D721Med (cell line): ENCODE measurements around the gene SLC31A2.

Source experiments
- DNase-seq: peaks from one replicate; pipeline ENCODE4 v3.0.0; 2011; ENCODE audit warnings: low spot score; ENCODE audit not compliant: insufficient read length
- FAIRE-seq: peaks from 2 replicates; lab custom pipeline; 2011; peaks lifted over from hg19 to GRCh38; lab: Jason Lieb, UNC
- CTCF ChIP-seq: IDR thresholded peaks from 2 replicates; pipeline ENCODE4 v1.5.1; 2012; ENCODE audit warnings: mild to moderate bottlenecking, control low read depth; ENCODE audit not compliant: insufficient read depth; ENCODE audit errors: missing control alignments

SLC31A2 gene

GRCh38 chr9:113192455-113192854 is 41.6 kb downstream of the SLC31A2 start:
- no peak for FAIRE-seq
- TF ChIP-seq CTCF, result no peak
- DNase-seq, result no peak

GRCh38 chr9:113199683-113200329 is 49.0 kb downstream of the SLC31A2 start:
- DNase-seq (no peak), FAIRE-seq (no peak)
- no peak for TF ChIP-seq CTCF

DNA sequence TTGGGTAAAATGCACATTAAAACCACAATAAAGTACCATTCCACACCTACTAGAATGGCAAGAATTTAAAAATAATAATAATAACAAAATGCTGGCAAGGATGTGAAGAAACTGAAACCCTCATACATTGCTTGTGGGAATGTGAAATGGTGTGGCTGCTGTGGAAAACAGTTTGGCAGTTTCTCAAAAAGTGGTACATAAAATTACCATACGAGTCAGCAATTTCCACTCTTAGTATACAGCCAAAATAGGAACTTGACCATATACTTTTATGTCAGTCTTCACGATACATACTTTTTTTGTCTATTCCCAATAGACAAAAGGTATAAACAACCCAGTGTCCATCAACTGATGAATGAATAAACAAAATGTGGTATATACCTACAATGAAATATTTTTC is 54.6 kb downstream of the SLC31A2 start:
- TF ChIP-seq CTCF, result no peak
- DNase-seq (no peak), FAIRE-seq (no peak)

- FAIRE-seq, result no peak
- no peak for DNase-seq
- no peak for TF ChIP-seq CTCF
Measured at GRCh38 chr9:113205861-113206260, 55.1 kb downstream of the SLC31A2 start.

- no peak for TF ChIP-seq CTCF
- FAIRE-seq, result no peak
- no peak for DNase-seq
Measured at GRCh38 chr9:113210815-113211214, 60.0 kb downstream of the SLC31A2 start.
